ENCODE results near the gene C1QTNF12.

C1QTNF12 gene

GRCh38 chr1:1242461-1243265 is 3.9 kb downstream of the C1QTNF12 start:
- Histone ChIP-seq H3K27me3 (ENCODE audit: low read length) (no peaks in the 10 kb centered on the region), H4K20me1 (ENCODE audit: low read depth, low read length) (no peaks in the 10 kb centered on the region), H2AFZ (ENCODE audit: low read depth, low read length, severe bottlenecking) (no peak overlapping the region), H3K27ac (ENCODE audit: low read depth, low read length) (no peak overlapping the region), H3K9ac (ENCODE audit: low read length) (no peak overlapping the region), H3K79me2 (ENCODE audit: insufficient read depth, low read length) (no peaks in the 10 kb centered on the region), H3K4me2 (ENCODE audit: low read depth, low read length, poor library complexity, severe bottlenecking) (no peak overlapping the region), H3K36me3 (ENCODE audit: low read length) (no peaks in the 10 kb centered on the region), H3K9me3 (ENCODE audit: insufficient read depth, low read length) (no peaks in the 10 kb centered on the region), H3K9me2 (replicated peaks; ENCODE audit: insufficient read depth, low read length) (no peaks in the 10 kb centered on the region), H3K4me3 (ENCODE audit: insufficient read depth, low read length, poor library complexity, severe bottlenecking) (no peak overlapping the region), H3F3A (ENCODE audit: insufficient read depth) (no peaks in the 10 kb centered on the region)
- no peak for TF ChIP-seq CTCF (IDR thresholded peaks at IDR 0.05; ENCODE audit: insufficient read depth, low read length, poor library complexity, severe bottlenecking)
- no peak for TF ChIP-seq EZH2phosphoT487 (conservative IDR thresholded peaks at IDR 0.05; ENCODE audit: low read length)

GRCh38 chr1:1241588-1242219 is 4.8 kb downstream of the C1QTNF12 start:
- no peak overlapping the region for H3K9ac ChIP-seq (ENCODE audit: low read length)
- H3K36me3 ChIP-seq (ENCODE audit: low read length) = no peaks in the 10 kb centered on the region
- H3K9me2 ChIP-seq (replicated peaks; ENCODE audit: insufficient read depth, low read length) = no peaks in the 10 kb centered on the region
- H3K79me2 ChIP-seq (ENCODE audit: insufficient read depth, low read length) = no peaks in the 10 kb centered on the region
- H4K20me1 ChIP-seq (ENCODE audit: low read depth, low read length) = no peaks in the 10 kb centered on the region
- no peaks in the 10 kb centered on the region for H3F3A ChIP-seq (ENCODE audit: insufficient read depth)
- H3K9me3 ChIP-seq (ENCODE audit: insufficient read depth, low read length) = no peaks in the 10 kb centered on the region
- no peak overlapping the region for H3K27ac ChIP-seq (ENCODE audit: low read depth, low read length)
- TF ChIP-seq CTCF (IDR thresholded peaks at IDR 0.05; ENCODE audit: insufficient read depth, low read length, poor library complexity, severe bottlenecking) (no peak), EZH2phosphoT487 (conservative IDR thresholded peaks at IDR 0.05; ENCODE audit: low read length) (no peak)
- no peaks in the 10 kb centered on the region for H3K27me3 ChIP-seq (ENCODE audit: low read length)
- H3K4me2 ChIP-seq (ENCODE audit: low read depth, low read length, poor library complexity, severe bottlenecking) = no peak overlapping the region
- no peak overlapping the region for H2AFZ ChIP-seq (ENCODE audit: low read depth, low read length, severe bottlenecking)
- H3K4me3 ChIP-seq (ENCODE audit: insufficient read depth, low read length, poor library complexity, severe bottlenecking) = no peak overlapping the region

GRCh38 chr1:1240822-1241587 is 5.5 kb downstream of the C1QTNF12 start:
- no peak overlapping the region for H3K9ac ChIP-seq (ENCODE audit: low read length)

More at GRCh38 chr1:1240822-1241587, 5.5 kb downstream of the C1QTNF12 start:
- Histone ChIP-seq H3K79me2 (ENCODE audit: insufficient read depth, low read length) (no peaks in the 10 kb centered on the region), H3K27ac (ENCODE audit: low read depth, low read length) (no peak overlapping the region), H2AFZ (ENCODE audit: low read depth, low read length, severe bottlenecking) (no peak overlapping the region), H3F3A (ENCODE audit: insufficient read depth) (no peaks in the 10 kb centered on the region), H3K4me2 (ENCODE audit: low read depth, low read length, poor library complexity, severe bottlenecking) (no peak overlapping the region), H3K9me3 (ENCODE audit: insufficient read depth, low read length) (no peaks in the 10 kb centered on the region), H3K4me3 (ENCODE audit: insufficient read depth, low read length, poor library complexity, severe bottlenecking) (no peak overlapping the region), H4K20me1 (ENCODE audit: low read depth, low read length) (no peaks in the 10 kb centered on the region), H3K36me3 (ENCODE audit: low read length) (no peaks in the 10 kb centered on the region), H3K27me3 (ENCODE audit: low read length) (no peaks in the 10 kb centered on the region), H3K9me2 (replicated peaks; ENCODE audit: insufficient read depth, low read length) (no peaks in the 10 kb centered on the region)
- TF ChIP-seq EZH2phosphoT487 (conservative IDR thresholded peaks at IDR 0.05; ENCODE audit: low read length) (no peak), CTCF (IDR thresholded peaks at IDR 0.05; ENCODE audit: insufficient read depth, low read length, poor library complexity, severe bottlenecking) (no peak)
